Muscle of leg (tissue), 11 donors: Measurements from ENCODE around the gene SHC2. TPM values are rescaled to one million over a fixed set of nuclear protein-coding genes. Genes with fewer than 3 reads are reported as not detected.
"Not testable (repeated sequence)": the region's sequence is repeated elsewhere in the genome, so short reads cannot be mapped to it uniquely, and the experiment has no call there.

ENCODE experiments used
- DNase-seq: peaks from one replicate; pipeline ENCODE4 v3.0.0; 2013
- H3K27ac ChIP-seq: one replicate; pipeline ENCODE4 v1.5.1; 2013; ENCODE audit warnings: mild to moderate bottlenecking, low read length, control low read depth
- H3K27me3 ChIP-seq: one replicate; pipeline ENCODE4 v1.6.1; 2013; ENCODE audit warnings: low read length; ENCODE audit not compliant: control insufficient read depth, insufficient read depth
- H3K36me3 ChIP-seq: one replicate; pipeline ENCODE4 v1.6.1; 2013; ENCODE audit warnings: low read length; ENCODE audit not compliant: control insufficient read depth, insufficient read depth
- H3K4me1 ChIP-seq: one replicate; pipeline ENCODE4 v1.6.1; 2013; ENCODE audit warnings: low read length; ENCODE audit not compliant: control insufficient read depth, insufficient read depth
- H3K4me3 ChIP-seq: one replicate; pipeline ENCODE4 v1.5.1; 2013; ENCODE audit warnings: low read length, control low read depth
- H3K9me3 ChIP-seq: replicated peaks from 2 replicates; pipeline ENCODE4 v1.6.1; 2013; ENCODE audit warnings: low read depth, low read length; ENCODE audit not compliant: control insufficient read depth
- WGBS: methylation state at CpG from one replicate; pipeline ENCODE4 v1.1.5; 2013; ENCODE audit warnings: missing lambda C conversion rate; ENCODE audit not compliant: insufficient coverage; 5-methylcytosine and 5-hydroxymethylcytosine counted together
- polyA plus RNA-seq, 8 donors: library from polyadenylated mRNA; unstranded; fragments of 120-200 nt; gene quantifications; one replicate each; pipeline versions ENCODE4 v1.2.1 to v1.2.3, GENCODE V29; 2013; ENCODE audit warnings: inconsistent platforms in 1 of 8, low replicate concordance in 1 of 8; ENCODE audit not compliant: insufficient read length in 8 of 8, insufficient read depth in 1 of 8
- total RNA-seq: library from RNA; stranded (reverse); fragments of 120-200 nt; gene quantifications from one replicate; pipeline ENCODE4 v1.2.4, GENCODE V29; 2013

Gene SHC2
- total and polyA plus RNA-seq, 9 donors = 13.9 to 46.6 (median 31.5) TPM

- Histone ChIP-seq H3K4me1 (peaks cover 11% of the 10 kb centered on the region), H3K27me3 (peaks cover 5% of the 10 kb centered on the region), H3K4me3 (no peak overlapping the region), H3K36me3 (no peaks in the 10 kb centered on the region), H3K9me3 (no peaks in the 10 kb centered on the region), H3K27ac (no peak overlapping the region)
- 81% methylated on average over 8 of the region's 9 CpGs for WGBS
- DNase-seq = no peak
Observed at GRCh38 chr19:399370-399769, 61.5 kb downstream of the SHC2 start.

- no peak for DNase-seq
- H3K27me3 ChIP-seq = peaks cover 5% of the 10 kb centered on the region
- WGBS = 80% methylated on average over 17 of the region's 17 CpGs
- no peaks in the 10 kb centered on the region for H3K36me3 ChIP-seq
- H3K4me3 ChIP-seq = no peak overlapping the region
- peaks cover 11% of the 10 kb centered on the region for H3K4me1 ChIP-seq
- no peaks in the 10 kb centered on the region for H3K9me3 ChIP-seq
- no peak overlapping the region for H3K27ac ChIP-seq
Observed at GRCh38 chr19:398719-399118, 62.1 kb downstream of the SHC2 start.

GRCh38 chr19:397941-398706 is 62.7 kb downstream of the SHC2 start:
- Histone ChIP-seq H3K27ac (no peak overlapping the region), H3K27me3 (peaks cover 5% of the 10 kb centered on the region), H3K9me3 (no peaks in the 10 kb centered on the region), H3K4me1 (peaks cover 11% of the 10 kb centered on the region), H3K4me3 (no peak overlapping the region), H3K36me3 (no peaks in the 10 kb centered on the region)
- DNase-seq = no peak
- 90% methylated on average over 31 of the region's 31 CpGs for WGBS

- Histone ChIP-seq H3K27ac (no peak overlapping the region), H3K4me3 (no peak overlapping the region), H3K4me1 (peaks cover 13% of the 10 kb centered on the region), H3K36me3 (no peaks in the 10 kb centered on the region), H3K9me3 (no peaks in the 10 kb centered on the region), H3K27me3 (peaks cover 5% of the 10 kb centered on the region)
- no peak for DNase-seq
- WGBS = 56% methylated on average over 18 of the region's 18 CpGs
Observed at GRCh38 chr19:397321-397720, 63.5 kb downstream of the SHC2 start.

DNA sequence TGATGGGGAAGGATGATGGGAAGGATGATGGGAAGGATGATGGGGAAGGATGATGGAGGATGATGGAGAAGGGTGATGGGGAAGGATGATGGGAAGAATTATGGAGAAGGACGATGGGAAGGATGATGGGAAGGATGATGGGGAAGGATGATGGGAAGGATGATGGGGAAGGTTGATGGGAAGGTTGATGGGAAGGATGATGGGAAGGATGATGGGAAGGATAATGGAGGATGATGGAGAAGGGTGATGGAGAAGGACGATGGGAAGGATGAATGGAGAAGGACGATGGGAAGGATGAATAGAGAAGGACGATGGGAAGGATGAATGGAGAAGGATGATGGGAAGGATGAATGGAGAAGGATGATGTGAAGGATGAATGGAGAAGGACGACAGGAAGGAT is 65.4 kb downstream of the SHC2 start:
- WGBS = 91% methylated on average over 5 of the region's 5 CpGs
- Histone ChIP-seq H3K36me3 (no peaks in the 10 kb centered on the region), H3K27ac (no peak overlapping the region), H3K27me3 (peaks cover 3% of the 10 kb centered on the region), H3K4me1 (peaks cover 2% of the 10 kb centered on the region), H3K4me3 (no peak overlapping the region), H3K9me3 (no peaks in the 10 kb centered on the region)
- no peak for DNase-seq

- H3K4me3 ChIP-seq = not testable (repeated sequence)
Observed at GRCh38 chr19:394857-395256, 66.0 kb downstream of the SHC2 start.

GRCh38 chr19:393560-393959 is 67.3 kb downstream of the SHC2 start:
- not testable (repeated sequence) for H3K27me3 ChIP-seq, H3K9me3 ChIP-seq

More at GRCh38 chr19:394857-395256, 66.0 kb downstream of the SHC2 start:
- not testable (repeated sequence) for H3K27ac ChIP-seq, H3K9me3 ChIP-seq, H3K4me1 ChIP-seq, H3K27me3 ChIP-seq, H3K36me3 ChIP-seq, DNase-seq
- WGBS = 92% methylated on average over 1 of the region's 1 CpG

GRCh38 chr19:392375-392970 is 68.4 kb downstream of the SHC2 start:
- no peak overlapping the region for H3K27ac ChIP-seq
- no peaks in the 10 kb centered on the region for H3K9me3 ChIP-seq
- no peak overlapping the region for H3K4me3 ChIP-seq
- H3K4me1 ChIP-seq = peaks cover 2% of the 10 kb centered on the region
- 63% methylated on average over 7 of the region's 17 CpGs for WGBS
- DNase-seq = no peak
- H3K27me3 ChIP-seq = peaks cover 2% of the 10 kb centered on the region
- H3K36me3 ChIP-seq = no peaks in the 10 kb centered on the region

More at GRCh38 chr19:393560-393959, 67.3 kb downstream of the SHC2 start:
- H3K4me3 ChIP-seq, H3K36me3 ChIP-seq, H3K27ac ChIP-seq, DNase-seq, H3K4me1 ChIP-seq: not testable (repeated sequence)

DNA sequence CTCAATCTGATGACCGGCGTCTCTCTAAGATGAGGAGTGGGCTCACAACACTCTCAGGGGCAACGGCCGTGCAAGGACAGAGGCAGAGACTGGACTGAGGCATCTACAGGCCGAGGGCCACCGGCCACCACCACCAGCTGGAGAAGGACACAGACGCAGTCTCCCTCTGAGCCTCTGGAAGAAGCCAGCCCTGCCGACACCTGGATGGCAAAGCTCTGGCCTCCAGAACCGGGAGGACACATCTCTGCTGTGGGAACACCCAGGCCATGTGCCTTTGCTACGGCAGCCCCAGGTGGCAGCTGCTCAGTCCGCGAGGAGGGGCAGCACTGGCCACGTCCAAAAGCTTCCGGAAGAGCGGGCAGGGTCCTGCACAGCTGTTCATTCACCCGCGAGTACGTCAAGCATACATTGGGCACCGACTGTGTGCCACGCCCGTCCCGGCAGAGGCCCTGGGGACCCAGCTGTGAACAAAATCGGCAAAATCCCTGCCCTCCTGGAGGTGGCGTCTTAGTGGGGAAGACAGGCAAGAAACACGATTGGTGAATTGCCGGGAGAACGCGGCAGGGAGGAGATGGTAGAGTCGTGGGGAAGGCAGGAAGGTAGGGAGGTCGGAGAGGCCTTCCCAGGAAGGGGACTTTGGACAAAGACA is 69.0 kb downstream of the SHC2 start:
- Histone ChIP-seq H3K4me3 (no peak overlapping the region), H3K9me3 (no peaks in the 10 kb centered on the region), H3K4me1 (peaks cover 2% of the 10 kb centered on the region), H3K27ac (no peak overlapping the region), H3K36me3 (no peaks in the 10 kb centered on the region), H3K27me3 (peaks cover 2% of the 10 kb centered on the region)
- no peak for DNase-seq
- 84% methylated on average over 30 of the region's 30 CpGs for whole genome bisulfite sequencing

- Histone ChIP-seq H3K4me3 (no peak overlapping the region), H3K4me1 (peaks cover 2% of the 10 kb centered on the region), H3K9me3 (no peaks in the 10 kb centered on the region), H3K27me3 (peaks cover 2% of the 10 kb centered on the region), H3K27ac (no peak overlapping the region), H3K36me3 (no peaks in the 10 kb centered on the region)
- WGBS = 100% methylated on average over 1 of the region's 2 CpGs
- DNase-seq = no peak
Observed at GRCh38 chr19:391207-391557, 69.7 kb downstream of the SHC2 start.
